IMR-90 (cell line): Measurements from ENCODE around the gene SDR9C7.

Experiments used
- BHLHE40 ChIP-seq: fragments of 150-350 bp; IDR thresholded peaks from 2 replicates; pipeline ENCODE4 v1.6.1; 2016; ENCODE audit warnings: mild to moderate bottlenecking, low read depth, low read length
- MAFK ChIP-seq: IDR thresholded peaks from 2 replicates; pipeline ENCODE4 v1.6.1; 2012; ENCODE audit warnings: low read depth, low read length, improper control_type of control experiment
- POLR2A ChIP-seq: IDR thresholded peaks from 2 replicates; pipeline ENCODE4 v1.6.1; 2012; ENCODE audit warnings: mild to moderate bottlenecking, low read depth, low read length
- RAD21 ChIP-seq: IDR thresholded peaks from 2 replicates; pipeline ENCODE4 v1.6.1; 2012; ENCODE audit warnings: low read length, improper control_type of control experiment
- TF ChIP-seq, protein P1 (sequence below): conservative IDR thresholded peaks from 2 replicates; pipeline ENCODE4 v1.5.1; 2012; ENCODE audit warnings: mild to moderate bottlenecking, low read depth, low read length, improper control_type of control experiment
- TF ChIP-seq, protein P2 (sequence below): fragments of 150-350 bp; IDR thresholded peaks from 2 replicates; pipeline ENCODE4 v1.6.1; 2017; ENCODE audit warnings: mild to moderate bottlenecking, antibody characterized with exemption, low read length, low read depth
- TF ChIP-seq, protein P3 (sequence below): fragments of 150-350 bp; IDR thresholded peaks from 2 replicates; pipeline ENCODE4 v1.6.1; 2016; ENCODE audit warnings: low read depth, mild to moderate bottlenecking, low read length, moderate library complexity, borderline replicate concordance

DNA sequence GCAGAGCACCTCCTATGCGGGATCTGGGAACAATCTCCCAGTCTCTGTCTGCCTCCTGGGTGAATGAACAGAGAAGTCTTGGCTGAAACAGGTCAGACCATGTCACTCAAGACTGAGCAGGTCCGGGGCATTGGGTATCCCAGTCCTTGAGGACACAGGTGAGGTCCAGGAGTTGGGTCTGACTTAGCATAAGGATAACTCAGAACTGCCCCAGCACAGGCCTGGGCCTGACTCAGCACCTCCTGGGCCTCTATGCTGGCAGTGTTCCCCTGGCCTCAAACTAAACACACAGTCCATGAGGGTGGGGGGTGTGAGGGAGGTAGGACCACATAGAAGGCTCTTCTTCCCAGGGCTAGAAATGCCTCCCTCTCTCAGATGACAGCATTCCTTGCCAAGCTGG lies 1.5 kb upstream of the SDR9C7 start:
- TF ChIP-seq, protein P1, sequence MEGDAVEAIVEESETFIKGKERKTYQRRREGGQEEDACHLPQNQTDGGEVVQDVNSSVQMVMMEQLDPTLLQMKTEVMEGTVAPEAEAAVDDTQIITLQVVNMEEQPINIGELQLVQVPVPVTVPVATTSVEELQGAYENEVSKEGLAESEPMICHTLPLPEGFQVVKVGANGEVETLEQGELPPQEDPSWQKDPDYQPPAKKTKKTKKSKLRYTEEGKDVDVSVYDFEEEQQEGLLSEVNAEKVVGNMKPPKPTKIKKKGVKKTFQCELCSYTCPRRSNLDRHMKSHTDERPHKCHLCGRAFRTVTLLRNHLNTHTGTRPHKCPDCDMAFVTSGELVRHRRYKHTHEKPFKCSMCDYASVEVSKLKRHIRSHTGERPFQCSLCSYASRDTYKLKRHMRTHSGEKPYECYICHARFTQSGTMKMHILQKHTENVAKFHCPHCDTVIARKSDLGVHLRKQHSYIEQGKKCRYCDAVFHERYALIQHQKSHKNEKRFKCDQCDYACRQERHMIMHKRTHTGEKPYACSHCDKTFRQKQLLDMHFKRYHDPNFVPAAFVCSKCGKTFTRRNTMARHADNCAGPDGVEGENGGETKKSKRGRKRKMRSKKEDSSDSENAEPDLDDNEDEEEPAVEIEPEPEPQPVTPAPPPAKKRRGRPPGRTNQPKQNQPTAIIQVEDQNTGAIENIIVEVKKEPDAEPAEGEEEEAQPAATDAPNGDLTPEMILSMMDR = no peak
- TF ChIP-seq RAD21 (no peak), POLR2A (no peak), MAFK (no peak), BHLHE40 (no peak)
- TF ChIP-seq, protein P2, sequence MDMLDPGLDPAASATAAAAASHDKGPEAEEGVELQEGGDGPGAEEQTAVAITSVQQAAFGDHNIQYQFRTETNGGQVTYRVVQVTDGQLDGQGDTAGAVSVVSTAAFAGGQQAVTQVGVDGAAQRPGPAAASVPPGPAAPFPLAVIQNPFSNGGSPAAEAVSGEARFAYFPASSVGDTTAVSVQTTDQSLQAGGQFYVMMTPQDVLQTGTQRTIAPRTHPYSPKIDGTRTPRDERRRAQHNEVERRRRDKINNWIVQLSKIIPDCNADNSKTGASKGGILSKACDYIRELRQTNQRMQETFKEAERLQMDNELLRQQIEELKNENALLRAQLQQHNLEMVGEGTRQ = no peak
- TF ChIP-seq, protein P3, sequence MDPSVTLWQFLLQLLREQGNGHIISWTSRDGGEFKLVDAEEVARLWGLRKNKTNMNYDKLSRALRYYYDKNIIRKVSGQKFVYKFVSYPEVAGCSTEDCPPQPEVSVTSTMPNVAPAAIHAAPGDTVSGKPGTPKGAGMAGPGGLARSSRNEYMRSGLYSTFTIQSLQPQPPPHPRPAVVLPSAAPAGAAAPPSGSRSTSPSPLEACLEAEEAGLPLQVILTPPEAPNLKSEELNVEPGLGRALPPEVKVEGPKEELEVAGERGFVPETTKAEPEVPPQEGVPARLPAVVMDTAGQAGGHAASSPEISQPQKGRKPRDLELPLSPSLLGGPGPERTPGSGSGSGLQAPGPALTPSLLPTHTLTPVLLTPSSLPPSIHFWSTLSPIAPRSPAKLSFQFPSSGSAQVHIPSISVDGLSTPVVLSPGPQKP = no peak
